ENCODE measurements around the gene EHD2.

Gene EHD2

DNA sequence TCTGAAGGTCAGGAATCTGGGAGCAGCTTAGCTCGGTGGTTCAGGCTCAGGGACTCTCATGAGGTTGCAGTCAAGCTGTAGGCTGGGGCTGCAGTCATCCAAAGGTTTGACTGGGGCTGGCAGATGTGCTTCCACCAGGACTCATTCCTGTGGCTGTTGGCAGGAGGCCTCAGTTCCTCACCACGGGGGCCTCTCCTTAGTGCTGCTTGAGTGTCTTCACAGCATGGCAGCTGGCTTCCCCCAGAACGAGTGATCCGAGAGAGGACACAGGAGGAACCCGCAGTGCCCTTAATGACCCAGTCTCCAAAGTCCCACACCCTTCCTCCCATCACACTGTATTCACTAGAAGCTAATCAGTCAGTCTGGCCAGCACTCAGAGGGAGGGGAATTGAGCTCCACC is 38.7 kb upstream of the EHD2 start:
- POLR2A ChIA-PET: no interaction called here
- CTCF ChIA-PET: interaction anchor here (1.0 kb wide), 1 partner anchor 238 kb away, joined by 3 read pairs; no protein-coding TSS in a partner anchor
- no peak for DNase-seq (ENCODE audit: extremely low spot score)
- TF ChIP-seq FOXK2 (IDR thresholded peaks at IDR 0.05) (no peak), CTBP1 (IDR thresholded peaks at IDR 0.05; ENCODE audit: borderline replicate concordance) (no peak), FOXA1 (IDR thresholded peaks at IDR 0.05) (no peak), L3MBTL2 (conservative IDR thresholded peaks at IDR 0.05) (no peak), LEF1 (IDR thresholded peaks at IDR 0.05; ENCODE audit: borderline replicate concordance) (no peak), ZNF384 (IDR thresholded peaks at IDR 0.05) (no peak), SP1 (IDR thresholded peaks at IDR 0.05) (no peak)
- TF ChIP-seq, protein P1, sequence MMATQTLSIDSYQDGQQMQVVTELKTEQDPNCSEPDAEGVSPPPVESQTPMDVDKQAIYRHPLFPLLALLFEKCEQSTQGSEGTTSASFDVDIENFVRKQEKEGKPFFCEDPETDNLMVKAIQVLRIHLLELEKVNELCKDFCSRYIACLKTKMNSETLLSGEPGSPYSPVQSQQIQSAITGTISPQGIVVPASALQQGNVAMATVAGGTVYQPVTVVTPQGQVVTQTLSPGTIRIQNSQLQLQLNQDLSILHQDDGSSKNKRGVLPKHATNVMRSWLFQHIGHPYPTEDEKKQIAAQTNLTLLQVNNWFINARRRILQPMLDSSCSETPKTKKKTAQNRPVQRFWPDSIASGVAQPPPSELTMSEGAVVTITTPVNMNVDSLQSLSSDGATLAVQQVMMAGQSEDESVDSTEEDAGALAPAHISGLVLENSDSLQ (IDR thresholded peaks at IDR 0.05): no peak

GRCh38 chr19:47675271-47675670 is 38.0 kb upstream of the EHD2 start:
- TF ChIP-seq HDGF (IDR thresholded peaks at IDR 0.05; ENCODE audit: borderline replicate concordance): no peak
- TF ChIP-seq FOXM1 (IDR thresholded peaks at IDR 0.05; ENCODE audit: borderline replicate concordance): no peak
- no peak for TF ChIP-seq SUZ12 (IDR thresholded peaks at IDR 0.05)
- TF ChIP-seq ZNF384 (IDR thresholded peaks at IDR 0.05): no peak
- TF ChIP-seq FOXK2 (IDR thresholded peaks at IDR 0.05): no peak
- TF ChIP-seq BHLHE40 (IDR thresholded peaks at IDR 0.05; ENCODE audit: borderline replicate concordance): no peak
- no peak for TF ChIP-seq L3MBTL2 (conservative IDR thresholded peaks at IDR 0.05)
- TF ChIP-seq, protein P1 (IDR thresholded peaks at IDR 0.05): no peak
- TF ChIP-seq ELF4 (IDR thresholded peaks at IDR 0.05): no peak
- no peak for TF ChIP-seq FOXA1 (IDR thresholded peaks at IDR 0.05)
- ChIA-PET CTCF (interaction anchor here (1.0 kb wide), 1 partner anchor 238 kb away, joined by 3 read pairs; no protein-coding TSS in a partner anchor), POLR2A (no interaction called here)
- no peak for DNase-seq (ENCODE audit: extremely low spot score)

- no peak for DNase-seq (ENCODE audit: extremely low spot score)
- ChIA-PET CTCF (no interaction called here), POLR2A (no interaction called here)
- TF ChIP-seq FOXM1 (IDR thresholded peaks at IDR 0.05; ENCODE audit: borderline replicate concordance): no peak
- no peak for TF ChIP-seq ARNT (IDR thresholded peaks at IDR 0.05)
- TF ChIP-seq, protein P1 (IDR thresholded peaks at IDR 0.05): no peak
- no peak for TF ChIP-seq BHLHE40 (IDR thresholded peaks at IDR 0.05; ENCODE audit: borderline replicate concordance)
- no peak for TF ChIP-seq SP1 (IDR thresholded peaks at IDR 0.05)
- TF ChIP-seq ZNF384 (IDR thresholded peaks at IDR 0.05): no peak
- no peak for TF ChIP-seq HDGF (IDR thresholded peaks at IDR 0.05; ENCODE audit: borderline replicate concordance)
- TF ChIP-seq LEF1 (IDR thresholded peaks at IDR 0.05; ENCODE audit: borderline replicate concordance): no peak
- TF ChIP-seq L3MBTL2 (conservative IDR thresholded peaks at IDR 0.05): no peak
- TF ChIP-seq CTBP1 (IDR thresholded peaks at IDR 0.05; ENCODE audit: borderline replicate concordance): no peak
- TF ChIP-seq FOXK2 (IDR thresholded peaks at IDR 0.05): no peak
- TF ChIP-seq SUZ12 (IDR thresholded peaks at IDR 0.05): no peak
- no peak for TF ChIP-seq FOXA1 (IDR thresholded peaks at IDR 0.05)
- no peak for TF ChIP-seq NFRKB (IDR thresholded peaks at IDR 0.05)
- no peak for TF ChIP-seq TARDBP (IDR thresholded peaks at IDR 0.05)
- TF ChIP-seq ELF4 (IDR thresholded peaks at IDR 0.05): no peak
Measured at GRCh38 chr19:47675859-47676258, 37.4 kb upstream of the EHD2 start.

GRCh38 chr19:47676811-47677210 is 36.4 kb upstream of the EHD2 start:
- no peak for DNase-seq (ENCODE audit: extremely low spot score)
- CTCF ChIA-PET: no interaction called here
- POLR2A ChIA-PET: no interaction called here
- TF ChIP-seq SP1 (IDR thresholded peaks at IDR 0.05) (no peak), FOXM1 (IDR thresholded peaks at IDR 0.05; ENCODE audit: borderline replicate concordance) (no peak), HDGF (IDR thresholded peaks at IDR 0.05; ENCODE audit: borderline replicate concordance) (no peak), FOXA1 (IDR thresholded peaks at IDR 0.05) (no peak), NFRKB (IDR thresholded peaks at IDR 0.05) (no peak), TARDBP (IDR thresholded peaks at IDR 0.05) (no peak), SUZ12 (IDR thresholded peaks at IDR 0.05) (no peak)
- TF ChIP-seq, protein P1 (IDR thresholded peaks at IDR 0.05): no peak

DNA sequence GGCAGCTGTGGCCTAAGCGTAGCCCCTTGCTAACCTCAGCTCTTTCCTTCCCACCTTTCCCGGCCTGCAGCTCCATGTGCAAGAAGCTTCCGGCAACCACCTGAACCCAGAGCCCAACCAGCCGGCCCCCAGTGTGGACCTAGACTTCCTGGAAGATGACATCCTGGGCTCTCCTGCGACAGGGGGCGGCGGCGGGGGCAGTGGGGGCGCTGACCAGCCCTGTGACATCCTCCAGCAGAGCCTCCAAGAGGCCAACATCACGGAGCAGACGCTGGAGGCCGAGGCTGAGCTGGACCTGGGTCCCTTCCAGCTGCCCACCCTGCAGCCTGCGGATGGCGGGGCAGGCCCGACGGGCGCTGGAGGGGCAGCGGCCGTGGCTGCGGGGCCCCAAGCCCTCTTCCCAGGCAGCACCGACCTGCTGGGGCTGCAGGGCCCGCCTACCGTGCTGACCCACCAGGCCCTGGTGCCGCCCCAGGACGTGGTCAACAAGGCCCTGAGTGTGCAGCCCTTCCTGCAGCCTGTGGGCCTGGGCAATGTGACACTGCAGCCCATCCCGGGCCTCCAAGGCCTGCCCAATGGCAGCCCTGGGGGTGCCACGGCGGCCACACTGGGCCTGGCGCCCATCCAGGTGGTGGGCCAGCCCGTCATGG is 33.8 kb upstream of the EHD2 start:
- DNase-seq (ENCODE audit: extremely low spot score): no peak
- CTCF ChIA-PET: no interaction called here
- POLR2A ChIA-PET: no interaction called here
- TF ChIP-seq CTBP1 (IDR thresholded peaks at IDR 0.05; ENCODE audit: borderline replicate concordance): no peak
- no peak for TF ChIP-seq LEF1 (IDR thresholded peaks at IDR 0.05; ENCODE audit: borderline replicate concordance)
- TF ChIP-seq ELF4 (IDR thresholded peaks at IDR 0.05): no peak
- TF ChIP-seq, protein P1 (IDR thresholded peaks at IDR 0.05): no peak
- TF ChIP-seq HDGF (IDR thresholded peaks at IDR 0.05; ENCODE audit: borderline replicate concordance): no peak
- no peak for TF ChIP-seq NFRKB (IDR thresholded peaks at IDR 0.05)
- TF ChIP-seq FOXA1 (IDR thresholded peaks at IDR 0.05): no peak
- no peak for TF ChIP-seq ARNT (IDR thresholded peaks at IDR 0.05)
- no peak for TF ChIP-seq ZNF384 (IDR thresholded peaks at IDR 0.05)
- TF ChIP-seq TARDBP (IDR thresholded peaks at IDR 0.05): no peak
- TF ChIP-seq L3MBTL2 (conservative IDR thresholded peaks at IDR 0.05): no peak
- TF ChIP-seq SUZ12 (IDR thresholded peaks at IDR 0.05): no peak
- TF ChIP-seq BHLHE40 (IDR thresholded peaks at IDR 0.05; ENCODE audit: borderline replicate concordance): no peak
- TF ChIP-seq FOXM1 (IDR thresholded peaks at IDR 0.05; ENCODE audit: borderline replicate concordance): no peak
- no peak for TF ChIP-seq FOXK2 (IDR thresholded peaks at IDR 0.05)
- no peak for TF ChIP-seq SP1 (IDR thresholded peaks at IDR 0.05)

All from HEK293T (cell line).